ENCODE measurements around the gene FHOD3. TPM values are rescaled to one million over a fixed set of nuclear protein-coding genes. Genes with fewer than 3 reads are reported as not detected.

FHOD3 gene
- total and polyA plus RNA-seq, 2 of the 13 experiments (the other 11 are each of a cell fraction or from before 2014, with no cell fraction given), result 0.07 TPM; not detected in 1

DNA sequence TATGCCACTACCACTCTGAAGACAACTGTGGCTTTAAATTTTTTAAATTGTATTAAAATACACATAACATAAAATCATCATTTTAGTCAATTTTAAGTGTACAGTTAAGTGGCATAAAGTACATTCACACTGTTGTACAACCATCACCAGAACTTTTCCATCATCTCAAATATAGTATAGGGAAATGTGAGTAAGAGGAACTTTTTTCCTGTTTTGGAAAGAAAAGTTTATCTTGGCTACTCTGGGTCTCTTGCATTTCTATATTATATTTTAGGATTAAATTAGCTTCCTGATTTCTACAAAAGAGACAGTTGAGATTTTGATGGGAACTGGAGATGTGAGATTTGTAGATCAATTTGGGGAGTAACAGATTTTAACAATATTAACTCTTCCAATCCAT lies 528.0 kb downstream of the FHOD3 start:
- BruUV-seq (replicated peaks), result no TSS peak
- in situ Hi-C loops (cut with HindIII; ENCODE audit: extremely low pct_ligation_motif_present, low pct_unique_long_range_greater_than_20kb), result no loop called here
- Histone ChIP-seq H3K9ac (ENCODE audit: insufficient read depth, low read depth, low read length) (no peak overlapping the region), H3K4me3 (replicated peaks in 1 of 3; ENCODE audit: insufficient read depth in 1 of 3, low read depth in 2 of 3, low read length in 3 of 3) (no peak overlapping the region), H3K27me3 (ENCODE audit: control insufficient read depth in 1 of 2, insufficient read depth in 2 of 2, low read length in 2 of 2) (no peaks in the 10 kb centered on the region; a peak in 1 of 5 replicates), H3K4me1 (ENCODE audit: insufficient read depth, low read length) (peaks cover 18% of the 10 kb centered on the region), H4K20me1 (ENCODE audit: insufficient read depth, low read length) (no peaks in the 10 kb centered on the region), H3K9me3 (ENCODE audit: low read length) (no peaks in the 10 kb centered on the region), H3K4me2 (ENCODE audit: low read depth, low read length) (no peak overlapping the region), H3K27ac (ENCODE audit: extremely low read length, insufficient read depth, low read length) (no peak overlapping the region), H3K36me3 (replicated peaks in 1 of 2; ENCODE audit: control insufficient read depth in 1 of 2, insufficient read depth in 2 of 2, low read length in 2 of 2) (no peaks in the 10 kb centered on the region; a peak in 1 of 5 replicates), H2AFZ (ENCODE audit: low read length) (no peak overlapping the region), H3K79me2 (ENCODE audit: insufficient read depth, low read length) (peaks cover 13% of the 10 kb centered on the region)
- ChIA-PET CTCF (ENCODE audit: low intra/inter-chr PET ratio, low total read pairs) (no interaction called here), POLR2A (no interaction called here)
- FAIRE-seq, result no peak
- no peak for DNase-seq (ENCODE audit: low spot score)
- no peak for TF ChIP-seq ZNF816 (CRISPR knock-in tag; IDR thresholded peaks at IDR 0.05; ENCODE audit: borderline replicate concordance)
- no peak for TF ChIP-seq ZNF136 (CRISPR knock-in tag; IDR thresholded peaks at IDR 0.05; ENCODE audit: low read depth)
- no peak for TF ChIP-seq ZNF468 (CRISPR knock-in tag; IDR thresholded peaks at IDR 0.05)
- no peak for TF ChIP-seq TBL1XR1 (IDR thresholded peaks at IDR 0.05; ENCODE audit: borderline replicate concordance, low read length, partially characterized antibody)
- TF ChIP-seq PCBP2 (optimal IDR thresholded peaks at IDR 0.05; ENCODE audit: low read depth, low read length, poor library complexity, severe bottlenecking), result no peak
- no peak for TF ChIP-seq ZNF850 (CRISPR knock-in tag; conservative IDR thresholded peaks at IDR 0.05)
- no peak for TF ChIP-seq KLF11 (CRISPR knock-in tag; IDR thresholded peaks at IDR 0.05)
- intact Hi-C loops (cut with micrococcal nuclease; ENCODE audit: unreplicated experiment), result no loop called here
- no peak for ATAC-seq

DNA sequence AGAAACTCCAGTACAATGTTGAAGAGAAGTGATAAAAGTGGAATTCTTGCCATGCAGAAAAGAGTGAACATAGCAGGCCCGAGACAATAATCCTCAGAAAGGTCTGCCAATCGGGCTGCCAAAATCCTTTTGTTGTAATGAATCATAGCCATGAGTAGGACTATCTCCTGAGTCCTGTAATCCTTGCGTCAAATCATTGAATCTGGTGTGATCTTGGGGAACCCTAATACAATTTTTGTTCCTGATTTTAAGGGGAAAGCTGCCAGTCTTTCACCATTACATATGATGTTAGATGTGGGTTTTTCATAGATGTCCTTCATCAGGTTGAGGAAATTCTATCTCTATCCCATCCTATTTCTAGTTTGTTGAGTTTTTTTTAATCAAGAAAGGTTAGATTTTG lies 529.0 kb downstream of the FHOD3 start:
- Histone ChIP-seq H4K20me1 (ENCODE audit: insufficient read depth, low read length) (no peaks in the 10 kb centered on the region), H3K9me3 (ENCODE audit: low read length) (no peaks in the 10 kb centered on the region), H2AFZ (ENCODE audit: low read length) (no peak overlapping the region), H3K36me3 (replicated peaks in 1 of 2; ENCODE audit: control insufficient read depth in 1 of 2, insufficient read depth in 2 of 2, low read length in 2 of 2) (no peaks in the 10 kb centered on the region; a peak in 1 of 5 replicates), H3K9ac (ENCODE audit: insufficient read depth, low read depth, low read length) (no peak overlapping the region), H3K4me1 (ENCODE audit: insufficient read depth, low read length) (peaks cover 28% of the 10 kb centered on the region), H3K27ac (ENCODE audit: extremely low read length, insufficient read depth, low read length) (no peak overlapping the region), H3K4me2 (ENCODE audit: low read depth, low read length) (no peak overlapping the region), H3K79me2 (ENCODE audit: insufficient read depth, low read length) (peaks cover 13% of the 10 kb centered on the region), H3K27me3 (ENCODE audit: control insufficient read depth in 1 of 2, insufficient read depth in 2 of 2, low read length in 2 of 2) (no peaks in the 10 kb centered on the region; a peak in 1 of 5 replicates), H3K4me3 (replicated peaks in 1 of 3; ENCODE audit: insufficient read depth in 1 of 3, low read depth in 2 of 3, low read length in 3 of 3) (no peak overlapping the region)
- intact Hi-C loops (cut with micrococcal nuclease; ENCODE audit: unreplicated experiment) (no loop called here), in situ Hi-C loops (cut with HindIII; ENCODE audit: extremely low pct_ligation_motif_present, low pct_unique_long_range_greater_than_20kb) (no loop called here)
- DNase-seq (ENCODE audit: low spot score), result no peak
- CTCF ChIA-PET (ENCODE audit: low intra/inter-chr PET ratio, low total read pairs), result no interaction called here
- TF ChIP-seq ZNF256 (CRISPR knock-in tag; conservative IDR thresholded peaks at IDR 0.05), result no peak
- no peak for TF ChIP-seq MIER3 (CRISPR knock-in tag; IDR thresholded peaks at IDR 0.05; ENCODE audit: borderline replicate concordance)
- no peak for TF ChIP-seq TARDBP (CRISPR knock-in tag; IDR thresholded peaks at IDR 0.05)
- TF ChIP-seq, protein P1, sequence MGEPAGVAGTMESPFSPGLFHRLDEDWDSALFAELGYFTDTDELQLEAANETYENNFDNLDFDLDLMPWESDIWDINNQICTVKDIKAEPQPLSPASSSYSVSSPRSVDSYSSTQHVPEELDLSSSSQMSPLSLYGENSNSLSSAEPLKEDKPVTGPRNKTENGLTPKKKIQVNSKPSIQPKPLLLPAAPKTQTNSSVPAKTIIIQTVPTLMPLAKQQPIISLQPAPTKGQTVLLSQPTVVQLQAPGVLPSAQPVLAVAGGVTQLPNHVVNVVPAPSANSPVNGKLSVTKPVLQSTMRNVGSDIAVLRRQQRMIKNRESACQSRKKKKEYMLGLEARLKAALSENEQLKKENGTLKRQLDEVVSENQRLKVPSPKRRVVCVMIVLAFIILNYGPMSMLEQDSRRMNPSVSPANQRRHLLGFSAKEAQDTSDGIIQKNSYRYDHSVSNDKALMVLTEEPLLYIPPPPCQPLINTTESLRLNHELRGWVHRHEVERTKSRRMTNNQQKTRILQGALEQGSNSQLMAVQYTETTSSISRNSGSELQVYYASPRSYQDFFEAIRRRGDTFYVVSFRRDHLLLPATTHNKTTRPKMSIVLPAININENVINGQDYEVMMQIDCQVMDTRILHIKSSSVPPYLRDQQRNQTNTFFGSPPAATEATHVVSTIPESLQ (CRISPR knock-in tag; conservative IDR thresholded peaks at IDR 0.05), result no peak
- TF ChIP-seq, protein P2, sequence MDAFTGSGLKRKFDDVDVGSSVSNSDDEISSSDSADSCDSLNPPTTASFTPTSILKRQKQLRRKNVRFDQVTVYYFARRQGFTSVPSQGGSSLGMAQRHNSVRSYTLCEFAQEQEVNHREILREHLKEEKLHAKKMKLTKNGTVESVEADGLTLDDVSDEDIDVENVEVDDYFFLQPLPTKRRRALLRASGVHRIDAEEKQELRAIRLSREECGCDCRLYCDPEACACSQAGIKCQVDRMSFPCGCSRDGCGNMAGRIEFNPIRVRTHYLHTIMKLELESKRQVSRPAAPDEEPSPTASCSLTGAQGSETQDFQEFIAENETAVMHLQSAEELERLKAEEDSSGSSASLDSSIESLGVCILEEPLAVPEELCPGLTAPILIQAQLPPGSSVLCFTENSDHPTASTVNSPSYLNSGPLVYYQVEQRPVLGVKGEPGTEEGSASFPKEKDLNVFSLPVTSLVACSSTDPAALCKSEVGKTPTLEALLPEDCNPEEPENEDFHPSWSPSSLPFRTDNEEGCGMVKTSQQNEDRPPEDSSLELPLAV (CRISPR knock-in tag; conservative IDR thresholded peaks at IDR 0.05; ENCODE audit: low read depth), result no peak
- ATAC-seq, result no peak
- BruUV-seq (replicated peaks), result no TSS peak
- 98% methylated on average over 3 of the region's 3 CpGs for WGBS (ENCODE audit: low lambda C conversion rate)
- no peak for FAIRE-seq
- POLR2A ChIA-PET, result no interaction called here

Data from HepG2 (cell line).